ENCODE measurements around the gene WDR45. TPM values are rescaled to one million over a fixed set of nuclear protein-coding genes. Genes with fewer than 3 reads are reported as not detected.

WDR45 gene
- total and polyA plus RNA-seq, 2 of the 13 experiments (the other 11 are each of a cell fraction or from before 2014, with no cell fraction given), result 16.4 to 65.5 TPM

DNA sequence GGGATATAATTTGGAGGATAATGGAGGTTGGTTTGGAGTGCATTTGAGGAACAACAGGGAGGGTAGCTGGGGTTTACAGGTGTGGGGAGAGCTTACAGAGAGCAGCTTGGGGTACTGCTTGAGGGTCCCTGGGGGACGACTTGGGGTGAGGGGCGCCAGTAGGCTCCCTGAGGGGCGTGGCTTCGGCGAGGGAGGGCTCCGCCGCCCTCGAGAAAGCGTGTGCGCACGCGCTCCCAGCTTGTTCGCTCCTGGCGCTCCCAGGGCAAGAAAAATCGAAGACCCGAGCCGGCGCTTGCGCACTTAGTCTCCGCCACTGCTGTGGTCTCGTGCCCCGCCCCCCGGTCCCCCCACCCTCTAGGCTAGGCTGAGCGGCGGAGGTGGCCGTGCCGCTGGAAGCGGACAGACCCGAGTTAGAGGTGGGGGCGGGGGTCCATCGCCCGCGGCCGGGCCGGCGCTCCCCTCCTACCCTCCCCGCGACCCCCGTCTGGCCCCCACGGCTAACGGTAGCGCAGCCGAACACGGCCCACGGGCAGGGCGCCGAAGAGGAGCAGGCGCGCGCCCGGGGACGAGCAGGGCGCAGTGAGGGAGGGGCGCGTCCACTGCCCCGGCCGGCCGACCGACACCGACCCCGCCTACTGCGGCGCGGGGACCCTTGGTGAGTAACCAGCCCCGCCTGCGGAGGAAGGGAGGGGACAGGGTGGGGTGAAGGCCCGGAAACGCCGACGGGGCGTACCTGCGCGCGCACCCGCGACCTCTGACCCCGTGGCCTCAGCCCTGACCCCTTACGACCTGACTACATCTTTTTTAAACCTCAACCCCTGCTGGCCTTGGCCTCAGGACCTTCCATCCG lies 26.2 kb downstream of the WDR45 start (continued):
- TF ChIP-seq ZNF775 (CRISPR knock-in tag; IDR thresholded peaks at IDR 0.05; ENCODE audit: borderline replicate concordance), result no peak
- TF ChIP-seq, protein P1, sequence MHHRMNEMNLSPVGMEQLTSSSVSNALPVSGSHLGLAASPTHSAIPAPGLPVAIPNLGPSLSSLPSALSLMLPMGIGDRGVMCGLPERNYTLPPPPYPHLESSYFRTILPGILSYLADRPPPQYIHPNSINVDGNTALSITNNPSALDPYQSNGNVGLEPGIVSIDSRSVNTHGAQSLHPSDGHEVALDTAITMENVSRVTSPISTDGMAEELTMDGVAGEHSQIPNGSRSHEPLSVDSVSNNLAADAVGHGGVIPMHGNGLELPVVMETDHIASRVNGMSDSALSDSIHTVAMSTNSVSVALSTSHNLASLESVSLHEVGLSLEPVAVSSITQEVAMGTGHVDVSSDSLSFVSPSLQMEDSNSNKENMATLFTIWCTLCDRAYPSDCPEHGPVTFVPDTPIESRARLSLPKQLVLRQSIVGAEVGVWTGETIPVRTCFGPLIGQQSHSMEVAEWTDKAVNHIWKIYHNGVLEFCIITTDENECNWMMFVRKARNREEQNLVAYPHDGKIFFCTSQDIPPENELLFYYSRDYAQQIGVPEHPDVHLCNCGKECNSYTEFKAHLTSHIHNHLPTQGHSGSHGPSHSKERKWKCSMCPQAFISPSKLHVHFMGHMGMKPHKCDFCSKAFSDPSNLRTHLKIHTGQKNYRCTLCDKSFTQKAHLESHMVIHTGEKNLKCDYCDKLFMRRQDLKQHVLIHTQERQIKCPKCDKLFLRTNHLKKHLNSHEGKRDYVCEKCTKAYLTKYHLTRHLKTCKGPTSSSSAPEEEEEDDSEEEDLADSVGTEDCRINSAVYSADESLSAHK (CRISPR knock-in tag; IDR thresholded peaks at IDR 0.05; ENCODE audit: borderline replicate concordance), result no peak
- no peak for TF ChIP-seq DR1 (CRISPR knock-in tag; IDR thresholded peaks at IDR 0.05)
- TF ChIP-seq BORCS8-MEF2B (CRISPR knock-in tag; IDR thresholded peaks at IDR 0.05), result 0 out of 2 replicates have a peak, but pooled peaks have one; percentile 32
- TF ChIP-seq SP5 (CRISPR knock-in tag; IDR thresholded peaks at IDR 0.05; ENCODE audit: borderline replicate concordance, low read depth), result no peak
- no peak; the same call in 1 of the 2 replicates for TF ChIP-seq PHF8 (CRISPR knock-in tag; IDR thresholded peaks at IDR 0.05)
- TF ChIP-seq ZBTB7A (CRISPR knock-in tag; IDR thresholded peaks at IDR 0.05), result peak; percentile 71
- TF ChIP-seq, protein P2, sequence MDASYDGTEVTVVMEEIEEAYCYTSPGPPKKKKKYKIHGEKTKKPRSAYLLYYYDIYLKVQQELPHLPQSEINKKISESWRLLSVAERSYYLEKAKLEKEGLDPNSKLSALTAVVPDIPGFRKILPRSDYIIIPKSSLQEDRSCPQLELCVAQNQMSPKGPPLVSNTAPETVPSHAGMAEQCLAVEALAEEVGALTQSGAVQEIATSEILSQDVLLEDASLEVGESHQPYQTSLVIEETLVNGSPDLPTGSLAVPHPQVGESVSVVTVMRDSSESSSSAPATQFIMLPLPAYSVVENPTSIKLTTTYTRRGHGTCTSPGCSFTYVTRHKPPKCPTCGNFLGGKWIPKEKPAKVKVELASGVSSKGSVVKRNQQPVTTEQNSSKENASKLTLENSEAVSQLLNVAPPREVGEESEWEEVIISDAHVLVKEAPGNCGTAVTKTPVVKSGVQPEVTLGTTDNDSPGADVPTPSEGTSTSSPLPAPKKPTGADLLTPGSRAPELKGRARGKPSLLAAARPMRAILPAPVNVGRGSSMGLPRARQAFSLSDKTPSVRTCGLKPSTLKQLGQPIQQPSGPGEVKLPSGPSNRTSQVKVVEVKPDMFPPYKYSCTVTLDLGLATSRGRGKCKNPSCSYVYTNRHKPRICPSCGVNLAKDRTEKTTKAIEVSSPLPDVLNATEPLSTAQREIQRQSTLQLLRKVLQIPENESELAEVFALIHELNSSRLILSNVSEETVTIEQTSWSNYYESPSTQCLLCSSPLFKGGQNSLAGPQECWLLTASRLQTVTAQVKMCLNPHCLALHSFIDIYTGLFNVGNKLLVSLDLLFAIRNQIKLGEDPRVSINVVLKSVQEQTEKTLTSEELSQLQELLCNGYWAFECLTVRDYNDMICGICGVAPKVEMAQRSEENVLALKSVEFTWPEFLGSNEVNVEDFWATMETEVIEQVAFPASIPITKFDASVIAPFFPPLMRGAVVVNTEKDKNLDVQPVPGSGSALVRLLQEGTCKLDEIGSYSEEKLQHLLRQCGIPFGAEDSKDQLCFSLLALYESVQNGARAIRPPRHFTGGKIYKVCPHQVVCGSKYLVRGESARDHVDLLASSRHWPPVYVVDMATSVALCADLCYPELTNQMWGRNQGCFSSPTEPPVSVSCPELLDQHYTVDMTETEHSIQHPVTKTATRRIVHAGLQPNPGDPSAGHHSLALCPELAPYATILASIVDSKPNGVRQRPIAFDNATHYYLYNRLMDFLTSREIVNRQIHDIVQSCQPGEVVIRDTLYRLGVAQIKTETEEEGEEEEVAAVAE (CRISPR knock-in tag; IDR thresholded peaks at IDR 0.05; ENCODE audit: borderline replicate concordance), result no peak
- TF ChIP-seq ZNF776 (CRISPR knock-in tag; IDR thresholded peaks at IDR 0.05), result no peak
- no peak for TF ChIP-seq ATF7 (IDR thresholded peaks at IDR 0.05)
- no peak for TF ChIP-seq ATF7 (CRISPR knock-in tag; IDR thresholded peaks at IDR 0.05)
- TF ChIP-seq, protein P3, sequence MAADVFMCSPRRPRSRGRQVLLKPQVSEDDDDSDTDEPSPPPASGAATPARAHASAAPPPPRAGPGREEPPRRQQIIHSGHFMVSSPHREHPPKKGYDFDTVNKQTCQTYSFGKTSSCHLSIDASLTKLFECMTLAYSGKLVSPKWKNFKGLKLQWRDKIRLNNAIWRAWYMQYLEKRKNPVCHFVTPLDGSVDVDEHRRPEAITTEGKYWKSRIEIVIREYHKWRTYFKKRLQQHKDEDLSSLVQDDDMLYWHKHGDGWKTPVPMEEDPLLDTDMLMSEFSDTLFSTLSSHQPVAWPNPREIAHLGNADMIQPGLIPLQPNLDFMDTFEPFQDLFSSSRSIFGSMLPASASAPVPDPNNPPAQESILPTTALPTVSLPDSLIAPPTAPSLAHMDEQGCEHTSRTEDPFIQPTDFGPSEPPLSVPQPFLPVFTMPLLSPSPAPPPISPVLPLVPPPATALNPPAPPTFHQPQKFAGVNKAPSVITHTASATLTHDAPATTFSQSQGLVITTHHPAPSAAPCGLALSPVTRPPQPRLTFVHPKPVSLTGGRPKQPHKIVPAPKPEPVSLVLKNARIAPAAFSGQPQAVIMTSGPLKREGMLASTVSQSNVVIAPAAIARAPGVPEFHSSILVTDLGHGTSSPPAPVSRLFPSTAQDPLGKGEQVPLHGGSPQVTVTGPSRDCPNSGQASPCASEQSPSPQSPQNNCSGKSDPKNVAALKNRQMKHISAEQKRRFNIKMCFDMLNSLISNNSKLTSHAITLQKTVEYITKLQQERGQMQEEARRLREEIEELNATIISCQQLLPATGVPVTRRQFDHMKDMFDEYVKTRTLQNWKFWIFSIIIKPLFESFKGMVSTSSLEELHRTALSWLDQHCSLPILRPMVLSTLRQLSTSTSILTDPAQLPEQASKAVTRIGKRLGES (CRISPR knock-in tag; IDR thresholded peaks at IDR 0.05; ENCODE audit: borderline replicate concordance), result no peak
- TF ChIP-seq, protein P4, sequence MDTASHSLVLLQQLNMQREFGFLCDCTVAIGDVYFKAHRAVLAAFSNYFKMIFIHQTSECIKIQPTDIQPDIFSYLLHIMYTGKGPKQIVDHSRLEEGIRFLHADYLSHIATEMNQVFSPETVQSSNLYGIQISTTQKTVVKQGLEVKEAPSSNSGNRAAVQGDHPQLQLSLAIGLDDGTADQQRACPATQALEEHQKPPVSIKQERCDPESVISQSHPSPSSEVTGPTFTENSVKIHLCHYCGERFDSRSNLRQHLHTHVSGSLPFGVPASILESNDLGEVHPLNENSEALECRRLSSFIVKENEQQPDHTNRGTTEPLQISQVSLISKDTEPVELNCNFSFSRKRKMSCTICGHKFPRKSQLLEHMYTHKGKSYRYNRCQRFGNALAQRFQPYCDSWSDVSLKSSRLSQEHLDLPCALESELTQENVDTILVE (CRISPR knock-in tag; IDR thresholded peaks at IDR 0.05), result no peak
- no peak for TF ChIP-seq DNMT3B (CRISPR knock-in tag; conservative IDR thresholded peaks at IDR 0.05)
